ENCODE results near the gene CIRBP. TPM values are rescaled to one million over a fixed set of nuclear protein-coding genes. Genes with fewer than 3 reads are reported as not detected.

Gene CIRBP
- total RNA-seq, 1 experiment from 2014 or later, result 136 TPM

DNA sequence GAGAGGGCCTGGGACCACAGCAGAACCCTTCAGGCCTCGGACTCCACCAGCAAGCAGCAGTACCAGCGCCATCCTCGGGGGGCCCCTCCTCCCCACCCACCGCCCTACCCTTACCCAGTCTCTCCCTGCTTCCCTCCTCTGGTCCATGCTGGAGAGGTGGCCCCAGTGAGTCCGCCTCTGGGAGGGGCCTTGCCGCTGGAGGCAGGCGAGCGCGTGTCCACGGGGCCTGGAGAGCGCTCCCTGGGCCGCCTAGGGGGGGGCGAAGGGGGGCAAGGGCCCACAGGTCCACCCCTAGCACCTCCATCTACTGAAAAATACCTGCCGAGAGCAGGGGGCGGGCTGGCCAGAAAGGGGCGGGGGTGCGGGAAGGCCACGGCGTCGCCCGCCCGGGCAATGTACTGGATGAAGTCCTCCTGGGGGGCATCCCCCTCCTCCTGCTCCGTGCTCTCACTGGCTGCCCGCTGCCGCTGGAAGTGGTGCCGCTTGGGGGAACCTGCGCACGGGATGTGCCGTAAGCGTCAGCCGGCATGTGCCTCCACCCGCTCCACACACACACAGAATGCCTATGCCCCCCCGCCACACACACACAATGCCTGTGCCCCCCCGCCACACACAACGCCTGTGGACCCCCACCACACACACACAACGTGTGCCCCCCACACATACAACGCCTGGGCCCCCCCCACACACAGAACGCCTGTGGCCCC is 38.2 kb upstream of the CIRBP start:
- DNase-seq, result no peak
- Histone ChIP-seq H3K4me1 (ENCODE audit: insufficient read depth, low read length) (peaks cover 11% of the 10 kb centered on the region), H3K27ac (ENCODE audit: low read length) (no peak overlapping the region), H3K4me3 (ENCODE audit: low read length) (no peak overlapping the region), H3K79me2 (ENCODE audit: low read length) (no peaks in the 10 kb centered on the region), H2AFZ (ENCODE audit: low read length) (no peak overlapping the region), H3K27me3 (ENCODE audit: low read length) (no peaks in the 10 kb centered on the region), H3K9ac (ENCODE audit: low read length) (no peak overlapping the region), H3K9me2 (replicated peaks; ENCODE audit: low read length) (no peaks in the 10 kb centered on the region), H3F3A (ENCODE audit: low read length, unreplicated experiment) (no peaks in the 10 kb centered on the region), H3K9me3 (ENCODE audit: low read length) (no peaks in the 10 kb centered on the region), H3K4me2 (ENCODE audit: low read length) (no peak overlapping the region), H4K20me1 (ENCODE audit: low read length) (no peaks in the 10 kb centered on the region), H3K36me3 (ENCODE audit: low read depth, low read length) (no peaks in the 10 kb centered on the region)
- ATAC-seq, result no peak
- no peak for TF ChIP-seq EZH2 (IDR thresholded peaks at IDR 0.05; ENCODE audit: low read length, unreplicated experiment)
- TF ChIP-seq CTCF (conservative IDR thresholded peaks at IDR 0.05; ENCODE audit: low read depth, low read length), result no peak
- TF ChIP-seq EZH2phosphoT487 (IDR thresholded peaks at IDR 0.05; ENCODE audit: borderline replicate concordance, low read length), result no peak
- no TSS peak for BruUV-seq (replicated peaks)
- ChIA-PET CTCF (no interaction called here), POLR2A (ENCODE audit: unreplicated experiment) (no interaction called here)
- intact Hi-C loops (cut with micrococcal nuclease), result no loop called here

DNA sequence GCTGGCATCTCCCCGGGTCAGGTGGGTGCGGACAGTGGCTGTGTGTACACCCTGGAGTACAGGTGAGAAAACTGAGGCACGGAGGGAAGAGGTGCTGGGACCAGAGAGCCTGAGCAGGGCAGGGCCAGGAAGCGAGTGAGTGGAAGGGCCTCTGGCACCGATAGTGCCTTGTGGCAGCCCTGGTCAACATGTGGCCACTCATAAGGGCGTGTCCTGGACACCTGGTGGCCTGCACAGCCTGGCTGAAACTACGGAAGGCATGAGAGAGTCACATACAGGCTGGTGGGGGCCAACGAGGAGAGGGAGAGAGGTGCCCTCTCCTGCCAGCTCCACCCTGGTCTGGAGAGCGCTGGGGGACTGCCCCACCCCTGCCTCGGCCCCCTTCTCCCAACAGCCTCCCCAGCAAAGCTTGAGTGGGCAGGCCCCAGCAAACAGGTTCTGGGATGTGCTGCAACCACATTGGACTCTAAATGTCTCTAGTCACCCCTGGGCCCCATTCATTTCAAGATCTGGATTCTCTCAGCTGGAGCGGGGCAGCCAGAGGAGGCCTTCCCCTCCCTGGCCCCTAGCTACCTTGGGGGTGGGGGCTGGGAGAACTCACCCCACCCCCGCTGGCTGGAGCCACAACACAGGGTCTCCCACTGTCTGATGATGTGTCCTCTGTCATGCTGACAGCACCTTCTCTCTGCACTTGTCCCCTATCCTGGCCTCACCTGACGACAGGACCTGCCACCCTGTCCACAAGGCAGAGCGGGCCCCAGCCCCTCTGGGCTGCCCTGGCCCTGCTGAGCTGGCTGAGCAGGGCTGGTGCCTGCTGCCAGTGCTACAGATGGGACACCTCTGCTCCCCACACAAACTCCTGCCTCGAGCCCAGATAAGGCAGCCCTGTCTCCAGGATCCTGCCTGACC is 37.1 kb upstream of the CIRBP start:
- peaks cover 11% of the 10 kb centered on the region for H3K4me1 ChIP-seq (ENCODE audit: insufficient read depth, low read length)
- peak overlapping the region; percentile 37 for H3K27ac ChIP-seq (ENCODE audit: low read length)
- no peak overlapping the region for H3K4me3 ChIP-seq (ENCODE audit: low read length)
- no peaks in the 10 kb centered on the region for H3K27me3 ChIP-seq (ENCODE audit: low read length)
- no TSS peak for BruUV-seq (replicated peaks)
- DNase-seq (peak; percentile 32), ATAC-seq (peak; percentile 78)
- CTCF ChIA-PET, result no interaction called here
- intact Hi-C loops (cut with micrococcal nuclease), result no loop called here
- no peak overlapping the region for H3K4me2 ChIP-seq (ENCODE audit: low read length)
- no peak overlapping the region for H2AFZ ChIP-seq (ENCODE audit: low read length)
- H3K79me2 ChIP-seq (ENCODE audit: low read length), result no peaks in the 10 kb centered on the region
- H4K20me1 ChIP-seq (ENCODE audit: low read length), result no peaks in the 10 kb centered on the region
- H3K9me2 ChIP-seq (replicated peaks; ENCODE audit: low read length), result no peaks in the 10 kb centered on the region
- no peaks in the 10 kb centered on the region for H3K9me3 ChIP-seq (ENCODE audit: low read length)
- TF ChIP-seq CTCF (conservative IDR thresholded peaks at IDR 0.05; ENCODE audit: low read depth, low read length), result no peak
- no peak for TF ChIP-seq EZH2 (IDR thresholded peaks at IDR 0.05; ENCODE audit: low read length, unreplicated experiment)
- no peak for TF ChIP-seq EZH2phosphoT487 (IDR thresholded peaks at IDR 0.05; ENCODE audit: borderline replicate concordance, low read length)
- H3F3A ChIP-seq (ENCODE audit: low read length, unreplicated experiment), result no peaks in the 10 kb centered on the region
- H3K9ac ChIP-seq (ENCODE audit: low read length), result no peak overlapping the region
- POLR2A ChIA-PET (ENCODE audit: unreplicated experiment), result no interaction called here
- no peaks in the 10 kb centered on the region for H3K36me3 ChIP-seq (ENCODE audit: low read depth, low read length)
